Activated CD4-positive, alpha-beta T cell treated with anti-CD3 and anti-CD28 coated beads, Interleukin-2, amount 50 U/mL, for 48 hours (primary cell): ENCODE results near the gene THSD4.
"Not testable (repeated sequence)": the region's sequence is repeated elsewhere in the genome, so short reads cannot be mapped to it uniquely, and the experiment has no call there.

Experiments
- DNase-seq, 2 experiments: peaks; one replicate each; pipeline ENCODE4 v3.0.0-alpha.2; 2020

Gene THSD4

GRCh38 chr15:71393383-71393782 is 278.1 kb downstream of the THSD4 start:
- no peak for DNase-seq

- no peak for DNase-seq
Measured at GRCh38 chr15:71396536-71397125, 281.4 kb downstream of the THSD4 start.

GRCh38 chr15:71397377-71397776 is 282.1 kb downstream of the THSD4 start:
- DNase-seq: no peak

DNA sequence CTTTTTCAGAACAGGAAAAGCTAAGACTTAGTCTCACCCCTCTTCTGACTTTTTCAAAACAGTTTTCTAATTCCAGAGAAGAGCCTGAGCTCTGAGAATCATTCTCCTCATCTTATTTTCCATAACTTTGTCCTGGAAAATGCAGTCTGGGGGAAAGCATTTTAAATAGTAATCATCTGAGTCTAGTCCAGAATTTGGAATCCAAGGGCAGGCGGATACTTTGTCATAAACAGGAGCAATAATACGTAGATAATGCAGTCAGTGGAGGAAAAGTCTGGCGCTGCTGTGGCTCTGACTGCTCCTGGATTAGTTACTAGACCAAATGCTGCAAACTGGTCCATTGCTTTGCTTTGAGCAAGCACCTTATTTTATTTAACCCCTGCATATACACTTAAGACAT is 285.0 kb downstream of the THSD4 start:
- no peak for DNase-seq

DNA sequence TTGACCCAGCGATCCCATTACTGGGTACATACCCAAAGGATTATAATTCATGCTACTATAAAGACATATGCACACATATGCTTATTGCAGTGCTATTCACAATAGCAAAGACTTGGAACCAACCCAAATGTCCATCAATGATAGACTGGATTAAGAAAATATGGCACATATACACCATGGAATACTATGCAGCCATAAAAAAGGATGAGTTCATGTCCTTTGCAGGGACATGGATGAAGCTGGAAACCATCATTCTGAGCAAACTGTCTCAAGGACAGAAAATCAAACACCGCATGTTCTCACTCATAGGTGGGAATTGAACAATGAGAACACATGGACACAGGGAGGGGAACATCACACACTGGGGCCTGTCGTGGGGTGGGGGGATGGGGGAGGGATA is 286.5 kb downstream of the THSD4 start:
- DNase-seq: not testable (repeated sequence)

DNA sequence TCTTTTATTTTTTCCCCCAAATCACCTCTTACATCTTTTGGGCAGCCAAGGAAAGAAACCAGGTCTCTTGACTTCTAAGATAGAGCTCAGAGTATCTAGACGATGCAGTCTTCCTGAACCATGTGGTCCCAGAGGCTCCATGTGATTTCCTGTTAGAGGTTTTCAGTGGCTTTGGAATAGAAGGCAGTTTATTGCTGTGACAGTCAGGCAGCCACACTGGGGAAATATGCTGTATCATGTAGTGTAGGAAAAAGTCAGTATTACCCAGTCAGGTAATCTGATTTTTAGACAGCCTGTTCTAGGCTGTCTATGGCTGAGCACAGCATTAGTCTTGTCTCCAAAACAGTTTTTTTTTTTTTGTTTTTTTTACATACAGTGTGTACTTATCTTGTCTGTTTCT is 294.3 kb downstream of the THSD4 start:
- no peak for DNase-seq

DNA sequence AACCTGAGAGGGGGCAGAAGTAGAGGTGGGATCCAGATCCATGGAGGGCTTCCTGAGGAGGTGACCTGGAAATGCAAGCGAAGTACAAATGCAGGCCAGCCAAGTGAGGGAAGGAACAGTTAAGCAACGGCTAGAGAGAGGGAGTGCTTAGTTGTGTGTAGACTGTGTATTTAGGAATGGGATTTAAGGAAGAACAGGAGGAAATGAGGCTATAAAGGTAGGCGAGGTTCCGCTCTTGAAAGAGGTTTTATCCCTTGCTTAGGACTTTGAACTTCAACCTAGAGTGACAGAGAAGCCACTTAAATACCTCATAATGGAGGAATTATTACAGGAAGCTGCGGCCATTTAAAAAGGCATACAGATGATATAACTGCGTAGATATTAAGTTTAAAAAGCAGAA is 295.1 kb downstream of the THSD4 start:
- DNase-seq: no peak

DNA sequence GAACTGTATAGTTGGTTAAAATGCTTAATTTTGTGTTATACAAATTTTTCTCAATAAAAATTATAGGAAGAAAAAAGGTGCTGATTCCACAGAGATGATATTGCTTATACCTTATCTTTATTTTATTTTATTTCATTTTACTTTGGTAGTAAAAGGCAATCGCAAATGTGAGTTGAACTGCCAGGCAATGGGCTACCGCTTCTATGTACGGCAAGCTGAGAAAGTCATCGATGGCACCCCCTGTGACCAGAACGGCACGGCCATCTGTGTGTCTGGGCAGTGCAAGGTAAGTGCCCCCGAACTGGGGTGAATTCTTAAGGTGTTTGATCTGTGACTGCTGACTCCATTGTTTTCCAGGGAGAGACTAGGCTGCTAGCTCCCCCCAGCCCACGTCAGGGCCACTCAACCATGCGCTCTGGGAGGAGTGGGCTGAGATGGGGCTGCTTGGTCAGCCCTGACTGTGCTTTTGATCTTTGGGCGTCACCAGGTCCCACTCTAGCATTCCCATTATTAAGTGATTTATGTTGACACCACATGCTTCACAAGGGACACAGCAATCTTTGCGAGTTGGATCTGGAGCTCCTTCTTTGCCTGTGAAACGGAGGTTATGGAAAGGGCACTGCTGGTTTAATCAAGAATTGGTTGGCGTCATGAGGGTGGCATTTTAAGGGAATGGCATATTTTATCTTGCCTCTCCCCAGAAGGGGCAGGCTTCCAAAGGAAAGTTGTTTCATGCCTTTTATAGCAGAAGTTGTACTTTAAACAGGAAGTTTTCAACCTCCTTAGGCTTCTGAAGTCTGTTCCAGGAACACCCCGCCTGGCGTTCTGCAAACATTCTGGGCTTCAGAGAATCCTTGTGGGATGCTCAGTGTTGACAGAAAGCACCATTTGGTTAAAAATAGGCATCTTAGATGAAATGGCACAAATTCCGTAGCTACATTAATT is 296.5 kb downstream of the THSD4 start:
- DNase-seq: no peak

DNA sequence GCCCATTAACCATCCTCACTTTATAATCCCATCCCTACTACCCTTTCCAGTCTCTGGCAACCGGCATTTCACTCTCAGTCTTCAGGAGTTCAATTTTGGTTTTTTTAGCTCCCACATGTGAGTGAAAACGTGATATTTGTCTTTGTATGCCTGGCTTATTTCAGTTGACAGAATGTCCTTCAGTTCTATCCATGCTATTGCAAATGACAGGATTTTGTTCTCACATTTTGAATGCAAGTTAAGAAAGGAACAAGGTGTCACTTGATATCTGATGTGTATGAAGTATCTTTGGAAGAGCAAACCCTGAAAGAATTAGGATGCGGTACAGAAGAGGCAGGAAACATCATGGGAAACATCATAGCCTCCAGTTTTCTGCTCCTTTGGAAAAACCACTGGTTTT is 298.1 kb downstream of the THSD4 start:
- DNase-seq: no peak

GRCh38 chr15:71414853-71415252 is 299.6 kb downstream of the THSD4 start:
- no peak for DNase-seq

DNA sequence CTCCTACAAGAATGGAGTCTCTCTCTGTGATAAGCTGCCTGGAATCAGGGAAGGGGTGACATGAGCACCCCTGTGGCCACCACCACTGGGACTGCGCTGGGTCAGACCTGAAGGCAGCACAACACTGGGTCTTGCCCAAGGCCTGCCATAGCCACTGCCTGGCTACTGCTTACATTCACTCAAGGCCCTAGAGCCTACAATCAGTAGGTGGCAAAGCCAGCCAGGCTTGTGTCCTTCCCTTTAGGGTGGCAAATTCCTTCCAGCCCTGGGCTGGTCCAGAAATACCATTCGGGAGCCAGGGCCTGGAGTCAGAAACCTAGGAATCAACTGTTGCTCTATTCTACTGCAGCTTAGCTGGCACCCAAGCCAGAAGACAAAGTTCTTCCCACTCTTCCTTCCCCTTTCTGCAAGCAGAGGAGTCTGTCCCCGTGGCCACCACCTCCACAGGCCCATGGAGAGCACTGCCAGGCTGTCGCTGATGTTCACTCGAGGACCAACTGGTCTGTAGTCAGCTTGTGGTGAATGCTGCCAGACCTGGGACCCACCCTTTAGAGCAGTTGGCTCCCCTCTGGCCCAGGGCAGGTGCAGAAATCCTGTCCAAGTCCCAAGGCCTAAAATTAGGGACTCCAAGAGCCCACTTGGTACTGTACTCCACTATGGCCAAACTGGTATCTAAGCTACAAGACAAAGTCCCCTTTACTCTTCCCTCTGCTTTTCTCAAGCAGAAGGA is 307.4 kb downstream of the THSD4 start:
- no peak for DNase-seq

GRCh38 chr15:71424765-71425164 is 309.5 kb downstream of the THSD4 start:
- DNase-seq: no peak

- DNase-seq: no peak
Measured at GRCh38 chr15:71425388-71425787, 310.1 kb downstream of the THSD4 start.

GRCh38 chr15:71426792-71427191 is 311.5 kb downstream of the THSD4 start:
- DNase-seq: no peak

GRCh38 chr15:71430782-71431181 is 315.5 kb downstream of the THSD4 start:
- no peak for DNase-seq

DNA sequence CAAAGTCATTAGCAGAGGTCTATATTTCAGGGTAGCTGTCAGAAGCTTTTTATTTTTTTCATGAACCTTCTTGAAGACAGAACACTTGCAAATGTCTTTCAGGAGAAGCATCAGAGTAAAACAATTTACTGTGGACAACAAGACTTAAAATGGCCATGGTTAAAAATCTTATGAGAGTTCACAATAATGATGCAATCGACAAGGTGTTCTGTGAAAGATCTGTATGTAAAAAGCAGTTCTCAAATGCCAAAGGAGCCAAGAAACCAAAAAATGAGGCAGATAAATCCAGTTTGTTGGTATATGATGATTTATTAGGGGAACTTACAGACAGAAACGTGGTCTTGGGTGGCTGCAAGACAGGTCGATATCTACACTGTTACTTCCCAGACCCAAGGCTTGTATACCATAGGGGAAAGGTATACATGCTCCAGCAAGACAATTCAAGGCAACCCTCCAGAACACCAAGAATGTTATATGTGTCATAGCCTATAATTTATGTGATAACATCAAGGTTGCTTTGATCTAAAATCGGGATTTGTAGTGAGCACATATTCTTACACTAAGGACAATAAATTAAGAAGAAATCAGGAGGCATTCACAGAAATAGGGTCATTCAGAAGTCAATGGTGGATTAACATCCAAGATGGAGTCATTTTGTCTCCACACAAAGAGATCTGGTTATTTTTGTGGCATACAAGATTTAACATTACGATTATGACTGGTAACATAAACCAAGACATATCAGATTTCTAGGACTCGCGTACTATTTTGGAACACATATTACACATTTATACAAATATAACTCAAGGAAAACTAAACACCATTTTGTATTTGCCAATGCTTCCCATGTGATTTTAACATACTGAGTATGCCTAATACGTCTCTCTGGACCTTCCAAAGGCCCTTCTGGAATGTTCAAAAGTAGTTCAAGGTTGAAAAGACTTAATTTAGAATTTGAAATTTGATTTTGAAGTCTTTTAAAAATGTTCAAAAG is 316.4 kb downstream of the THSD4 start:
- no peak for DNase-seq

DNA sequence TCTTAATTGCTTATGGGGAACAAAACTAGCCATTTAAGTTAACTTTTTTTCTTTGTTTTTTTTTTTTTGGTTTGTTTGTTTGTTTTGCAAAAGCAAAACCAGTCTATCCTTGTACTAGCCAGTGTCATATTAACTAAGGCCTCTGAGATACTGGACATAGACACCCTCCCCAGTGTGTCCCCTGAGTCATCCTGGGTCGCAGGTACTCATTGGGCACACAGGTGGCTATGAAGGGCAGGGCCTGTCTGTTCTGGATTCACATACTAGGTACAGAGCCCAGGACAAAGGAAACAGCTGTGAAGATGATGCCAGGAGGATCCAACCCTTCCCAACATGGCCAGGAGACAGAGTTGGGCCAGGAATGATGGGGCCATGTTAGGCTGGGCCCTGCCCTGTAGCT is 318.1 kb downstream of the THSD4 start:
- DNase-seq: no peak

- no peak for DNase-seq
Measured at GRCh38 chr15:71434774-71435173, 319.5 kb downstream of the THSD4 start.

DNA sequence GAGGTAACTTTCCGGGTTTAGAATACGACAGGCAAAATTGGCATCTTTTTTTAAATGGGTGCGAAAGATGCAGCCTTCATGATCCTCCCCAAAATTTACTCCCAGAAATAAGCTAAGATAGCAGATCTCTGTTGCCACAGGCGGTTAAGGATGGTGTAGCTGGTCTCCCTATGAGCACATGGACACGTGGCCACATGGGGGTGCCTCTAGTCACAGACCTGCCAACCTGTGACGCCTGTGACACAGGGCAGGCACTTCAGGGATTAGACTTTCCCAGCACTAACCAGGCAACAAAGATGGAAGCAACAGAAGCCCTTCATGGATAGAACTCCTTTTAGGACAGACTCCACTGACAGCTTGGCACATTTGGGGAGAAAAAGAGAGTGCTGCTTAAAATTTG is 320.3 kb downstream of the THSD4 start:
- DNase-seq: no peak

GRCh38 chr15:71436854-71437253 is 321.6 kb downstream of the THSD4 start:
- no peak for DNase-seq

- no peak for DNase-seq
Measured at GRCh38 chr15:71437404-71437803, 322.1 kb downstream of the THSD4 start.

- DNase-seq: no peak
Measured at GRCh38 chr15:71437919-71438318, 322.6 kb downstream of the THSD4 start.

- not testable (repeated sequence) for DNase-seq
Measured at GRCh38 chr15:71439478-71439877, 324.2 kb downstream of the THSD4 start.
